Activated B cell treated with CpG ODN at 0.5 μM for 24 hours (primary cell): ENCODE results near the gene DSCAM. TPM values are rescaled to one million over a fixed set of nuclear protein-coding genes. Genes with fewer than 3 reads are reported as not detected.

ENCODE experiments used
- ATAC-seq: fragments of 200-7000 bp; cut with Tn5 transposase; one replicate; pipeline ENCODE4 v1.10.0; 2021; ENCODE audit warnings: low read depth, mild to moderate bottlenecking, moderate library complexity
- CTCF ChIA-PET: fragments of 350-600 bp; sonication (Branson Sonifier 250); formaldehyde crosslinking; loops from one replicate; lab custom pipeline; 2021; ENCODE audit warnings: antibody characterized with exemption; lab: Charles Lee
- POLR2A ChIA-PET: fragments of 350-600 bp; sonication (Branson Sonifier 250); formaldehyde crosslinking; loops from one replicate; lab custom pipeline; 2021; ENCODE audit warnings: antibody characterized with exemption; lab: Charles Lee
- DNase-seq: peaks from one replicate; pipeline ENCODE4 v3.0.0; 2022
- H3K27ac Mint-ChIP-seq: one replicate; pipeline ENCODE4 v1.8.0; 2020; ENCODE audit warnings: mixed read lengths
- H3K27me3 Mint-ChIP-seq: one replicate; pipeline ENCODE4 v1.8.0; 2021; ENCODE audit warnings: mixed read lengths
- H3K36me3 Mint-ChIP-seq: one replicate; pipeline ENCODE4 v1.8.0; 2021; ENCODE audit warnings: low read depth, mixed read lengths
- H3K4me1 Mint-ChIP-seq: one replicate; pipeline ENCODE4 v1.8.0; 2021; ENCODE audit warnings: mixed read lengths
- H3K4me3 Mint-ChIP-seq: one replicate; pipeline ENCODE4 v1.8.0; 2020; ENCODE audit warnings: mild to moderate bottlenecking, mixed read lengths
- H3K9me3 Mint-ChIP-seq: one replicate; pipeline ENCODE4 v1.8.0; 2020; ENCODE audit warnings: mixed read lengths
- CTCF ChIP-seq: fragments of 200-600 bp; IDR thresholded peaks from one replicate; pipeline ENCODE4 v1.8.0; 2022; ENCODE audit warnings: antibody characterized with exemption, mild to moderate bottlenecking
- intact Hi-C: fragments of 100-400 bp; cut with micrococcal nuclease; formaldehyde crosslinking; loops from one replicate; pipeline ENCODE4 v1.15.1; 2024
- total RNA-seq: library from RNA; stranded (reverse); gene quantifications from 2 replicates; pipeline ENCODE4 v1.2.3, GENCODE V29; 2022

The DSCAM gene
- total RNA-seq, 1 donor from 2014 or later, result not detected

- H3K4me3 Mint-ChIP-seq, result no peak overlapping the region
- no peaks in the 10 kb centered on the region for H3K27me3 Mint-ChIP-seq
Observed at GRCh38 chr21:40315626-40316025, 531.3 kb downstream of the DSCAM start.

GRCh38 chr21:40313260-40313659, 533.7 kb downstream of the DSCAM start:
- no peak for TF ChIP-seq CTCF
- H3K4me3 Mint-ChIP-seq, result no peak overlapping the region
- H3K9me3 Mint-ChIP-seq, result peaks cover 2% of the 10 kb centered on the region
- DNase-seq (no peak), ATAC-seq (no peak)
- H3K27me3 Mint-ChIP-seq, result no peaks in the 10 kb centered on the region
- CTCF ChIA-PET, result no interaction called here
- POLR2A ChIA-PET, result no interaction called here
- no peak overlapping the region for H3K27ac Mint-ChIP-seq
- no peaks in the 10 kb centered on the region for H3K4me1 Mint-ChIP-seq
- H3K36me3 Mint-ChIP-seq, result no peaks in the 10 kb centered on the region
- intact Hi-C loops, result no loop called here

More at GRCh38 chr21:40315626-40316025, 531.3 kb downstream of the DSCAM start:
- Mint-ChIP-seq H3K27ac (no peak overlapping the region), H3K4me1 (no peaks in the 10 kb centered on the region), H3K36me3 (no peaks in the 10 kb centered on the region), H3K9me3 (peaks cover 2% of the 10 kb centered on the region)
- DNase-seq (no peak), ATAC-seq (no peak)
- intact Hi-C loops, result no loop called here
- ChIA-PET CTCF (no interaction called here), POLR2A (no interaction called here)
- no peak for TF ChIP-seq CTCF

GRCh38 chr21:40300300-40300699, 546.7 kb downstream of the DSCAM start:
- ChIA-PET CTCF (no interaction called here), POLR2A (no interaction called here)
- TF ChIP-seq CTCF, result no peak
- no peak overlapping the region for H3K27ac Mint-ChIP-seq
- H3K27me3 Mint-ChIP-seq, result no peaks in the 10 kb centered on the region
- ATAC-seq (no peak), DNase-seq (no peak)
- no peaks in the 10 kb centered on the region for H3K36me3 Mint-ChIP-seq
- H3K4me3 Mint-ChIP-seq, result no peak overlapping the region
- intact Hi-C loops, result no loop called here
- peaks cover 15% of the 10 kb centered on the region for H3K9me3 Mint-ChIP-seq
- H3K4me1 Mint-ChIP-seq, result no peaks in the 10 kb centered on the region

- no peak for TF ChIP-seq CTCF
- Mint-ChIP-seq H3K27ac (no peak overlapping the region), H3K27me3 (no peaks in the 10 kb centered on the region), H3K36me3 (no peaks in the 10 kb centered on the region), H3K4me3 (no peak overlapping the region), H3K9me3 (peaks cover 14% of the 10 kb centered on the region), H3K4me1 (no peaks in the 10 kb centered on the region)
- DNase-seq, result no peak
- intact Hi-C loops, result no loop called here
- CTCF ChIA-PET, result no interaction called here
- no peak for ATAC-seq
- POLR2A ChIA-PET, result no interaction called here
Observed at GRCh38 chr21:40299451-40299850, 547.5 kb downstream of the DSCAM start.

- H3K4me1 Mint-ChIP-seq, result no peaks in the 10 kb centered on the region
- no peaks in the 10 kb centered on the region for H3K27me3 Mint-ChIP-seq
- ATAC-seq, result no peak
- intact Hi-C loops, result no loop called here
- no peak overlapping the region for H3K27ac Mint-ChIP-seq
- no peak overlapping the region for H3K4me3 Mint-ChIP-seq
- no peak for DNase-seq
- ChIA-PET POLR2A (no interaction called here), CTCF (no interaction called here)
- TF ChIP-seq CTCF, result no peak
- H3K36me3 Mint-ChIP-seq, result no peaks in the 10 kb centered on the region
- peaks cover 4% of the 10 kb centered on the region for H3K9me3 Mint-ChIP-seq
Observed at GRCh38 chr21:40294345-40294744, 552.6 kb downstream of the DSCAM start.
